ENCODE data around the gene KRT15. TPM values are rescaled to one million over a fixed set of nuclear protein-coding genes. Genes with fewer than 3 reads are reported as not detected.

The KRT15 gene
- total RNA-seq, 1 experiment from 2014 or later: 0.55 TPM

- TF ChIP-seq CREM (CRISPR knock-in tag; IDR thresholded peaks at IDR 0.05): no peak
- no peak for TF ChIP-seq JUN (CRISPR knock-in tag; IDR thresholded peaks at IDR 0.05)
- no peak for TF ChIP-seq ARID4B (CRISPR knock-in tag; IDR thresholded peaks at IDR 0.05; ENCODE audit: borderline replicate concordance)
Measured at GRCh38 chr17:41492771-41493170, 25.9 kb downstream of the KRT15 start (continued).

- Mint-ChIP-seq H3K4me3 (no peak overlapping the region), H3K4me1 (0 out of 2 replicates have a peak, but pooled peaks cover 6% of the 10 kb centered on the region), H3K27me3 (ENCODE audit: low read depth) (no peaks in the 10 kb centered on the region; the same call in 1 of the 2 replicates), H3K9me3 (no peaks in the 10 kb centered on the region), H3K36me3 (no peaks in the 10 kb centered on the region), H3K27ac (no peak overlapping the region)
- ATAC-seq (no peak), DNase-seq (ENCODE audit: low spot score) (no peak)
- ChIA-PET CTCF (interaction anchor here (1.0 to 10.9 kb wide), 3 partner anchors 56 to 173 kb away, joined by 3 to 160 read pairs (median 3); no protein-coding TSS in a partner anchor), POLR2A (interaction anchor here (1.1 kb wide), 1 partner anchor 57 kb away, joined by 4 read pairs; no protein-coding TSS in a partner anchor)
- TF ChIP-seq ZNF232 (CRISPR knock-in tag; IDR thresholded peaks at IDR 0.05) (no peak), ZSCAN18 (CRISPR knock-in tag; IDR thresholded peaks at IDR 0.05) (no peak), ZBTB43 (CRISPR knock-in tag; IDR thresholded peaks at IDR 0.05) (no peak), CDX4 (CRISPR knock-in tag; IDR thresholded peaks at IDR 0.05; ENCODE audit: borderline replicate concordance) (no peak), E2F4 (CRISPR knock-in tag; IDR thresholded peaks at IDR 0.05; ENCODE audit: borderline replicate concordance, low read depth) (no peak)
Measured at GRCh38 chr17:41492351-41492750, 26.3 kb downstream of the KRT15 start.

- Mint-ChIP-seq H3K9me3 (no peaks in the 10 kb centered on the region), H3K4me1 (no peaks in the 10 kb centered on the region), H3K27ac (no peak overlapping the region), H3K4me3 (no peak overlapping the region), H3K27me3 (ENCODE audit: low read depth) (peaks cover 4% of the 10 kb centered on the region), H3K36me3 (no peaks in the 10 kb centered on the region)
- no peak for ATAC-seq
- POLR2A ChIA-PET: interaction anchor here (1.1 kb wide), 1 partner anchor 57 kb away, joined by 4 read pairs; no protein-coding TSS in a partner anchor
- CTCF ChIA-PET: interaction anchor here (10.9 kb wide), 1 partner anchor 57 kb away, joined by 160 read pairs; no protein-coding TSS in a partner anchor
- no peak for DNase-seq (ENCODE audit: low spot score)
- no peak for TF ChIP-seq CDX4 (CRISPR knock-in tag; IDR thresholded peaks at IDR 0.05; ENCODE audit: borderline replicate concordance)
- TF ChIP-seq GABPB1 (CRISPR knock-in tag; IDR thresholded peaks at IDR 0.05): no peak
Measured at GRCh38 chr17:41491476-41491875, 27.2 kb downstream of the KRT15 start.

All from WTC11 (cell line).